HFF-Myc (cell line): ENCODE data around the gene ZNF672.

Experiments used
- DNase-seq: peaks from one replicate; pipeline ENCODE4 v3.0.0-alpha.2; 2011; ENCODE audit warnings: low read depth; ENCODE audit errors: extremely low read depth
- H3K4me3 ChIP-seq: replicated peaks from 2 replicates; pipeline ENCODE4 v1.5.1; 2011; ENCODE audit warnings: low read depth, mild to moderate bottlenecking, control low read depth, low read length
- CTCF ChIP-seq: IDR thresholded peaks from 2 replicates; pipeline ENCODE4 v1.5.1; 2012; ENCODE audit warnings: mild to moderate bottlenecking, low read depth, low read length, control low read depth; ENCODE audit errors: missing control alignments

Gene ZNF672

DNA sequence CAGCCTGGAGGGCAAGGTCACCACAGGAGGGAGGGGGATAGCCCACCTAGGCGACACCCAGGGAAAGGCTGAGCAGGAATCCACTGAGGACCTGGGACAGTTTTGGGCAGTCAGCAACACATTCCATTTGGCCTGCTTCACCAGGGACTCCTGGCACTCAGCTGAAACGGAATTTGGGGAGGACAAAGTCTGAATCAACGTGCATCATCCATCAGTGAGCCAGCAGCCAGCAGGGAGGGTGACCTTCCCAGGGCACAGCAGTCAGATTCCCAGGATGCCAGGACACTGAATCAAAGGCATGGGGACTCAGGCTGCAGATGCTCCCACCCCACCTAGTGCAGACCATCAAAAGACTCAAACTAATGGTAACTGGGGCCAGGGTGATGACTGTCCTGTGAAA lies 16.9 kb upstream of the ZNF672 start:
- TF ChIP-seq CTCF, result no peak
- no peak overlapping the region for H3K4me3 ChIP-seq
- DNase-seq, result no peak

DNA sequence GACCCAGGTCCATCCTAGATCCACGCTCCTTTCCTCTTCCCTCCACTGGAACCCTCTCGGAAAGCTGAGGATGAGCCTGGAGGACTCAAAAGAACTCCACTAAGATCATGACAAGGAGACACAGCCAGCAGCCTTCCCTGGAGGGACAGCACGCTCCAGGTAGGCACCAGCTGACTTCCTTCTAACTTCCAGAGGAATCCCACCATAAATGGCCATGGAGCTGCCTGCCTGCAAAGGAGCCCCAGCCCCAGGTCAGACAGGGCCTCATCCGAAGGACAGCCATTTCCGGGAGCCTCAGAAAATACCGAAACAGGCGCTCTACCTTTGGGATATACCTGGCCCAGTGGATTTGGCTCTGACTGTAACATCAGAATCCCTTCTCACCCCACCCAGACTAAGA lies 16.4 kb upstream of the ZNF672 start:
- TF ChIP-seq CTCF, result no peak
- no peak overlapping the region for H3K4me3 ChIP-seq
- DNase-seq, result no peak

DNA sequence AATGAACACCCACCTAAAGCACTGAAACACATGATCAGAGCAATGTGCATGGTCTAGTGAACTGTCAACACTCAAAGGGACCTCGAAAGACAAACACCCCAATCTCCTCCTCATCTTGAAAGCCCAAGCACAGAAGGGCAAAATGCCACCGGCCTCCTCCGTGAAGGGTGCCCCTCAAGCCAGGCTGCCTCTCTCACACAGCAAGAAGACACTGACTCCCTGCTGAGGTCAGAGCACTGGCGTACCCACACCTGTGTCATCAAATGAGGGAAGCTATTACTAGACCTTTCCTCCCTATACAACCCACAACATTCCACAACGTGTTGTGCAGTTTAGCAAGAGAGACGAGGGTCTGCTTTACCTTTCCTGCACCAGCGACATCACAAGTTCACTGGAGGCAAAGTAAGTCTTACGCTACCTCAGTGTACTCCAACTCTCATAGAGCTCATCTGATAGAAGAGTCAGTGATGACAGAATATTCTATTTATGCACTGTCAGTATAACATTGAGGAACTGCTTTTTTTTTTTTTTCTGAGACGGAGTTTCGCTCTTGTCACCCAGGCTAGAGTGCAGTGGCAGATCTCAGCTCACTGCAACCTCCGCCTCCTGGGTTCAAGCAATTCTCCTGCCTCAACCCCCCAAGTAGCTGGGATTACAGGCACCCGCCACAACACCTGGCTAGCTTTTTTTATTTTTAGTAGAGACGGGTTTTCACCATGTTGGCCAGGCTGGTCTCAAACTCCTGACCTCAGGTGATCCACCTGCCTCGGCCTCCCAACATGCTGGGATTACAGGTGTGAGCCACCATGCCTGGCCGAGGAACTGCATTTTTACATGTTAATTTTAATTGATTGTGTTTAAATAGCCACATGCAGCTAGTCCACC lies 15.6 kb upstream of the ZNF672 start:
- DNase-seq, result no peak
- peak overlapping the region; percentile 79 for H3K4me3 ChIP-seq
- no peak for TF ChIP-seq CTCF

DNA sequence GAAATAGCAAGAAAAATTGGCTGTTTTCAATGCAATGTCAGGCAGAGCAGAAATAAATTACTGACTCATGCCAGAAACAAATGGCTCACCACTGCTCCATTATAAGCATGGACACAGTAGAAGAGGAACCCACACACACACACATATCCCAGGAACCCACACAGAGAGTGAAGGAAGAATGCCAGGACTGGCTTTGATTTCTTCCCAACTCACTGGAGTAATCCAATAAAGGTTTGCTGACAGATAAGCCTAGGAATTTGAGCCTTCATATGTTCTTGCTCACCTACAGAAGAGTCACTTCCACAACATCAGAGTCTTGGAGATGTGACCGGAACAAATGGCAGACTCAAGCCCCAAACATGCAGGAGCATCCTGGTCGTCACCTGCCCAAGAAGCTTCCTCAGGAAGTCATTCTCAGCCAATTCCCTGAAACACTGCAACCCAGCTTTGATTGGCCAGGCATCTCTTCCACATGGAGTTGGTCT lies 14.5 kb upstream of the ZNF672 start:
- no peak for DNase-seq
- TF ChIP-seq CTCF, result no peak
- peak overlapping the region; percentile 79 for H3K4me3 ChIP-seq

DNA sequence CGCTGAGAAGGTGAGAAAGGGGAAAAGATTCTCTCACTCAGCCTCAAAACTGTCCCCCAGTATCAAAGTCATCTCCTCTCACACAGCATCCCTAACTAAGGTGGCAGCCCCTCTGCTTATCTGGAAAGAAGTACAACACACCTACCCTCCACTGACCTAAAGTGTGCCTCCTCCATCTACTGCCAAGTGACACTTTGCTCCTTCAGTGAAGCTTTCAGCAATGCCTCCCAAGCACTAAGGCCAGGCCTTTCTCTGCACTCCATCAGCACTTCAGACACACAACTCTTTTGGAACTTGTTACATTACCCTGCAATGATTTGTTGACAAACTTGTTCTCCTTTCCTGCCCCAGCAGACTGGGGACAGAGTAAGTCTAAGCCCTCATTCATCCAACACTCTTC lies 13.7 kb upstream of the ZNF672 start:
- TF ChIP-seq CTCF, result no peak
- DNase-seq, result no peak
- H3K4me3 ChIP-seq, result peak overlapping the region; percentile 79

GRCh38 chr1:248824701-248825100 lies 13.3 kb upstream of the ZNF672 start:
- peak overlapping the region; percentile 79 for H3K4me3 ChIP-seq

More at GRCh38 chr1:248824701-248825100, 13.3 kb upstream of the ZNF672 start:
- no peak for DNase-seq
- no peak for TF ChIP-seq CTCF
